CD4-positive, alpha-beta T cell treated with Interleukin-21 for 1 hour (primary cell): ENCODE data around the gene CD80.

Source experiments
- DNase-seq: peaks from one replicate; pipeline ENCODE4 v3.0.0-alpha.2; 2020

The CD80 gene

DNA sequence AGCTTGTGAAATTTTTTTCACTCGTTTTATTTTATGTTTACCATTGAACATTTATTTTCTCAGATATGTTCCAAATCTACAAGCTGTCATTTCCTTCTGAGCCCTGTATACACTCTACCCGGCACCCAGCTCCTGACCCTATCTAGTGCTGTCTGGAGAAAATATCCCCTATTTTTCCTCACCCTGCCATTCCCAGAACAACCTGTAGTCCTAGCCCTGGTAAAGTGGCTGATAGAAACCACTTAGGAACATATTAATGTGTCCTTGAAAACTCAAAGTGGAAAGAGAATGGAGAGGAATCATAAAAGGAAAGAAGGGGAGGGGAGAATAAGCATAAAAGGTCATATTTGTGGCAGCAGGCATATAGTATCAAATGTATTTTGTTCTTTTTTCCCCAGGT is 69.3 kb downstream of the CD80 start:
- DNase-seq: no peak

DNA sequence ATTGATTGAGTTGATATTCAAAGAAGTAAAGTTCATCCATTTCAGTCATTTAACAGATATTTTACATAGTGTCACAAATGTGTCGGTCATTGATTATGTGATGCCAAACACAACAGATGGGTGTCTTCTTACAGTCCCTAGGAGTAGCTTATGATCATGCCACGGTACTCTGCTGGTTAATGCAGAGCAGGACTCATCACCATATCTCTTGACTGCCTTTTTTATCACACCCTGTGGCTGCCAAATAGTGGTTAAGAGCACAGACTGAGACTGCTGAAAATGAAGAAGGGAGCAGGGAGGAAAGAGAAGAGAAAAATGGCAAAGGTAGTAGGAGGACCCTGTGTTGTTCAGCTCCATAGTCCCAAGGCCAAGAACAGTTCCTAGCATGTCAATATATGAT is 73.9 kb downstream of the CD80 start:
- DNase-seq: no peak

DNA sequence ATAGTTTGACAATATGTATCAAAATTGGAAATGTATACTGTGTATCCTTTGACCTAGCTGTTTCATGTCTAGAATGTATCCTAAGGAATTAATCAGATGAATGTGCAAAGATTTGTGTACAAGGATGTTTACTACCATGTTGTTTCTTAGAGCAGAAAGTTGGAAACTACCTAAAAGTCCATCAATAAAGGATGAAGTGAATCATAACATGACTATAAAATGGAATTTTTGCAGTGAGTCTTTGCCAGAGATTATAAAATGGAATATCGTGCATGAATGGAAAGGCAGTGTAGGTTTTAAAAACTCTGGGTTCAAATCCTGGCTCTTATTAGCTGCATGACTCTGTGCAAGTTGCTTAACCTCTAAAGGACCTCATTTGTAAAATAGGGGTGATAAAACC is 76.3 kb downstream of the CD80 start:
- no peak for DNase-seq

DNA sequence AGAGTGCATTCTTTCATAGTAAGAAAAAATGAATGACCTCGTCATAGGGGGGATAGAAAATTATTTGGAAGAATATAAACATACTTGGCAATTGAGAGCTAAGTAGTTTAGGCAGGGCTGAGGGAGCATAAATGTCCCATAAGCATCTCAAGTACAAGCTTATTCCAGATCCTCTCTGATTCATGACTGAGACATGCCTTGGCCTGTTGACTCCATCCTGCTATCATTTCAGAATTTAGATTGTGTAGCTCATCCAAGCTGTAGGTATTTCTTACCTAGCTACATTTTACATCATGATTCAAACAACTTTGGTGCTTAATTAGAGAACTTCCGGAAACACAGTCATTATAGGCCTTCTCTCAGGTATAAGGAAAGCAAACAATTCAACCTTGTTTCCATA is 78.3 kb downstream of the CD80 start:
- DNase-seq: no peak
